SK-N-SH (cell line): Measurements from ENCODE around the gene MLANA.

ENCODE experiments used
- FOSL2 ChIP-seq: IDR thresholded peaks from 2 replicates; pipeline ENCODE4 v1.4.0; 2012; ENCODE audit warnings: low read depth, mild to moderate bottlenecking, moderate library complexity, borderline replicate concordance
- NFIC ChIP-seq: IDR thresholded peaks from 2 replicates; pipeline ENCODE4 v1.4.0; 2012; ENCODE audit warnings: borderline replicate concordance
- TF ChIP-seq, protein P1 (sequence below): fragments of 200-600 bp; sonication (generic); IDR thresholded peaks from 2 replicates; pipeline ENCODE4 v1.6.1; 2017; ENCODE audit warnings: antibody characterized with exemption, mild to moderate bottlenecking, moderate library complexity
- TF ChIP-seq, protein P2 (sequence below): IDR thresholded peaks from 2 replicates; pipeline ENCODE4 v1.4.0; 2012; ENCODE audit warnings: low read depth, borderline replicate concordance

- TF ChIP-seq, protein P1, sequence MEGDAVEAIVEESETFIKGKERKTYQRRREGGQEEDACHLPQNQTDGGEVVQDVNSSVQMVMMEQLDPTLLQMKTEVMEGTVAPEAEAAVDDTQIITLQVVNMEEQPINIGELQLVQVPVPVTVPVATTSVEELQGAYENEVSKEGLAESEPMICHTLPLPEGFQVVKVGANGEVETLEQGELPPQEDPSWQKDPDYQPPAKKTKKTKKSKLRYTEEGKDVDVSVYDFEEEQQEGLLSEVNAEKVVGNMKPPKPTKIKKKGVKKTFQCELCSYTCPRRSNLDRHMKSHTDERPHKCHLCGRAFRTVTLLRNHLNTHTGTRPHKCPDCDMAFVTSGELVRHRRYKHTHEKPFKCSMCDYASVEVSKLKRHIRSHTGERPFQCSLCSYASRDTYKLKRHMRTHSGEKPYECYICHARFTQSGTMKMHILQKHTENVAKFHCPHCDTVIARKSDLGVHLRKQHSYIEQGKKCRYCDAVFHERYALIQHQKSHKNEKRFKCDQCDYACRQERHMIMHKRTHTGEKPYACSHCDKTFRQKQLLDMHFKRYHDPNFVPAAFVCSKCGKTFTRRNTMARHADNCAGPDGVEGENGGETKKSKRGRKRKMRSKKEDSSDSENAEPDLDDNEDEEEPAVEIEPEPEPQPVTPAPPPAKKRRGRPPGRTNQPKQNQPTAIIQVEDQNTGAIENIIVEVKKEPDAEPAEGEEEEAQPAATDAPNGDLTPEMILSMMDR, result no peak
- TF ChIP-seq FOSL2 (no peak), NFIC (no peak)
- TF ChIP-seq, protein P2, sequence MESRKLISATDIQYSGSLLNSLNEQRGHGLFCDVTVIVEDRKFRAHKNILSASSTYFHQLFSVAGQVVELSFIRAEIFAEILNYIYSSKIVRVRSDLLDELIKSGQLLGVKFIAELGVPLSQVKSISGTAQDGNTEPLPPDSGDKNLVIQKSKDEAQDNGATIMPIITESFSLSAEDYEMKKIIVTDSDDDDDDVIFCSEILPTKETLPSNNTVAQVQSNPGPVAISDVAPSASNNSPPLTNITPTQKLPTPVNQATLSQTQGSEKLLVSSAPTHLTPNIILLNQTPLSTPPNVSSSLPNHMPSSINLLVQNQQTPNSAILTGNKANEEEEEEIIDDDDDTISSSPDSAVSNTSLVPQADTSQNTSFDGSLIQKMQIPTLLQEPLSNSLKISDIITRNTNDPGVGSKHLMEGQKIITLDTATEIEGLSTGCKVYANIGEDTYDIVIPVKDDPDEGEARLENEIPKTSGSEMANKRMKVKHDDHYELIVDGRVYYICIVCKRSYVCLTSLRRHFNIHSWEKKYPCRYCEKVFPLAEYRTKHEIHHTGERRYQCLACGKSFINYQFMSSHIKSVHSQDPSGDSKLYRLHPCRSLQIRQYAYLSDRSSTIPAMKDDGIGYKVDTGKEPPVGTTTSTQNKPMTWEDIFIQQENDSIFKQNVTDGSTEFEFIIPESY, result no peak
Observed at GRCh38 chr9:5945112-5945511, 54.4 kb downstream of the MLANA start.
